ENCODE data around the gene CDK3.
A peak's percentile ranks its signal among the peaks of the same experiment; 100 is the strongest.

The CDK3 gene

GRCh38 chr17:75995385-75995925 is 5.2 kb upstream of the CDK3 start:
- Histone ChIP-seq H3K4me3 (ENCODE audit: low read depth, low read length) (no peak overlapping the region), H3K9me3 (ENCODE audit: control insufficient read depth, insufficient read depth, low read depth, low read length) (no peaks in the 10 kb centered on the region), H3K4me1 (ENCODE audit: control insufficient read depth, insufficient read depth, low read length) (peaks cover 3% of the 10 kb centered on the region; the same call in 1 of the 2 replicates), H3K27me3 (ENCODE audit: control insufficient read depth, insufficient read depth, low read length) (no peaks in the 10 kb centered on the region), H3K9ac (ENCODE audit: low read length) (no peak overlapping the region), H3K27ac (ENCODE audit: low read depth, low read length) (no peak overlapping the region), H3K36me3 (ENCODE audit: control insufficient read depth, insufficient read depth, low read length) (peaks cover 21% of the 10 kb centered on the region)

- H3K9ac ChIP-seq (ENCODE audit: low read length): peak overlapping the region; percentile 9
- peaks cover 15% of the 10 kb centered on the region for H3K36me3 ChIP-seq (ENCODE audit: control insufficient read depth, insufficient read depth, low read length)
- H3K9me3 ChIP-seq (ENCODE audit: control insufficient read depth, insufficient read depth, low read depth, low read length): no peaks in the 10 kb centered on the region
- H3K4me1 ChIP-seq (ENCODE audit: control insufficient read depth, insufficient read depth, low read length): peaks cover 3% of the 10 kb centered on the region; the same call in 1 of the 2 replicates
- H3K4me3 ChIP-seq (ENCODE audit: low read depth, low read length): no peak overlapping the region
- H3K27me3 ChIP-seq (ENCODE audit: control insufficient read depth, insufficient read depth, low read length): no peaks in the 10 kb centered on the region
- H3K27ac ChIP-seq (ENCODE audit: low read depth, low read length): no peak overlapping the region
Measured at GRCh38 chr17:75996665-75997590, 3.7 kb upstream of the CDK3 start.

- H3K4me3 ChIP-seq (ENCODE audit: low read depth, low read length): no peak overlapping the region
- peaks cover 16% of the 10 kb centered on the region for H3K36me3 ChIP-seq (ENCODE audit: control insufficient read depth, insufficient read depth, low read length)
- no peaks in the 10 kb centered on the region for H3K27me3 ChIP-seq (ENCODE audit: control insufficient read depth, insufficient read depth, low read length)
- no peak overlapping the region for H3K9ac ChIP-seq (ENCODE audit: low read length)
- no peak overlapping the region for H3K27ac ChIP-seq (ENCODE audit: low read depth, low read length)
- H3K4me1 ChIP-seq (ENCODE audit: control insufficient read depth, insufficient read depth, low read length): peaks cover 3% of the 10 kb centered on the region; the same call in 1 of the 2 replicates
- no peaks in the 10 kb centered on the region for H3K9me3 ChIP-seq (ENCODE audit: control insufficient read depth, insufficient read depth, low read depth, low read length)
Measured at GRCh38 chr17:75998327-75998795, 2.3 kb upstream of the CDK3 start.

GRCh38 chr17:76000016-76000754 is 470 bp upstream of the CDK3 start:
- H3K36me3 ChIP-seq (ENCODE audit: control insufficient read depth, insufficient read depth, low read length): peaks cover 19% of the 10 kb centered on the region
- H3K9me3 ChIP-seq (ENCODE audit: control insufficient read depth, insufficient read depth, low read depth, low read length): no peaks in the 10 kb centered on the region
- no peak overlapping the region for H3K4me3 ChIP-seq (ENCODE audit: low read depth, low read length)
- H3K4me1 ChIP-seq (ENCODE audit: control insufficient read depth, insufficient read depth, low read length): peaks cover 3% of the 10 kb centered on the region; the same call in 1 of the 2 replicates
- H3K27ac ChIP-seq (ENCODE audit: low read depth, low read length): peak overlapping the region; percentile 55
- no peak overlapping the region for H3K9ac ChIP-seq (ENCODE audit: low read length)
- H3K27me3 ChIP-seq (ENCODE audit: control insufficient read depth, insufficient read depth, low read length): no peaks in the 10 kb centered on the region

- Histone ChIP-seq H3K9me3 (ENCODE audit: control insufficient read depth, insufficient read depth, low read depth, low read length) (no peaks in the 10 kb centered on the region), H3K9ac (ENCODE audit: low read length) (no peak overlapping the region), H3K27me3 (ENCODE audit: control insufficient read depth, insufficient read depth, low read length) (no peaks in the 10 kb centered on the region), H3K4me3 (ENCODE audit: low read depth, low read length) (no peak overlapping the region), H3K4me1 (ENCODE audit: control insufficient read depth, insufficient read depth, low read length) (no peaks in the 10 kb centered on the region; the same call in 1 of the 2 replicates), H3K27ac (ENCODE audit: low read depth, low read length) (no peak overlapping the region), H3K36me3 (ENCODE audit: control insufficient read depth, insufficient read depth, low read length) (peaks cover 19% of the 10 kb centered on the region)
Measured at GRCh38 chr17:76002100-76002499, 1.4 kb downstream of the CDK3 start.

GRCh38 chr17:76003915-76004314 is 3.3 kb downstream of the CDK3 start:
- Histone ChIP-seq H3K4me1 (ENCODE audit: control insufficient read depth, insufficient read depth, low read length) (no peaks in the 10 kb centered on the region), H3K27ac (ENCODE audit: low read depth, low read length) (no peak overlapping the region), H3K9me3 (ENCODE audit: control insufficient read depth, insufficient read depth, low read depth, low read length) (no peaks in the 10 kb centered on the region), H3K9ac (ENCODE audit: low read length) (no peak overlapping the region), H3K27me3 (ENCODE audit: control insufficient read depth, insufficient read depth, low read length) (no peaks in the 10 kb centered on the region), H3K36me3 (ENCODE audit: control insufficient read depth, insufficient read depth, low read length) (peaks cover 19% of the 10 kb centered on the region), H3K4me3 (ENCODE audit: low read depth, low read length) (no peak overlapping the region)

GRCh38 chr17:76004750-76005262 is 4.2 kb downstream of the CDK3 start:
- no peak overlapping the region for H3K4me3 ChIP-seq (ENCODE audit: low read depth, low read length)

GRCh38 chr17:76005263-76006149 is 4.9 kb downstream of the CDK3 start:
- H3K36me3 ChIP-seq (ENCODE audit: control insufficient read depth, insufficient read depth, low read length): peaks cover 16% of the 10 kb centered on the region
- H3K4me3 ChIP-seq (ENCODE audit: low read depth, low read length): no peak overlapping the region
- H3K27ac ChIP-seq (ENCODE audit: low read depth, low read length): no peak overlapping the region
- no peaks in the 10 kb centered on the region for H3K27me3 ChIP-seq (ENCODE audit: control insufficient read depth, insufficient read depth, low read length)
- no peaks in the 10 kb centered on the region for H3K9me3 ChIP-seq (ENCODE audit: control insufficient read depth, insufficient read depth, low read depth, low read length)
- H3K9ac ChIP-seq (ENCODE audit: low read length): no peak overlapping the region
- no peaks in the 10 kb centered on the region for H3K4me1 ChIP-seq (ENCODE audit: control insufficient read depth, insufficient read depth, low read length)

More at GRCh38 chr17:76004750-76005262, 4.2 kb downstream of the CDK3 start:
- no peak overlapping the region for H3K9ac ChIP-seq (ENCODE audit: low read length)
- no peak overlapping the region for H3K27ac ChIP-seq (ENCODE audit: low read depth, low read length)
- H3K4me1 ChIP-seq (ENCODE audit: control insufficient read depth, insufficient read depth, low read length): no peaks in the 10 kb centered on the region
- H3K27me3 ChIP-seq (ENCODE audit: control insufficient read depth, insufficient read depth, low read length): no peaks in the 10 kb centered on the region
- H3K36me3 ChIP-seq (ENCODE audit: control insufficient read depth, insufficient read depth, low read length): peaks cover 19% of the 10 kb centered on the region
- no peaks in the 10 kb centered on the region for H3K9me3 ChIP-seq (ENCODE audit: control insufficient read depth, insufficient read depth, low read depth, low read length)

- H3K9ac ChIP-seq (ENCODE audit: low read length): no peak overlapping the region
- no peak overlapping the region for H3K4me3 ChIP-seq (ENCODE audit: low read depth, low read length)
- no peaks in the 10 kb centered on the region for H3K4me1 ChIP-seq (ENCODE audit: control insufficient read depth, insufficient read depth, low read length)
- no peak overlapping the region for H3K27ac ChIP-seq (ENCODE audit: low read depth, low read length)
- no peaks in the 10 kb centered on the region for H3K27me3 ChIP-seq (ENCODE audit: control insufficient read depth, insufficient read depth, low read length)
- H3K9me3 ChIP-seq (ENCODE audit: control insufficient read depth, insufficient read depth, low read depth, low read length): no peaks in the 10 kb centered on the region
- peaks cover 10% of the 10 kb centered on the region for H3K36me3 ChIP-seq (ENCODE audit: control insufficient read depth, insufficient read depth, low read length)
Measured at GRCh38 chr17:76007131-76007849, 6.6 kb downstream of the CDK3 start.

- Histone ChIP-seq H3K4me3 (ENCODE audit: low read depth, low read length) (no peak overlapping the region), H3K27ac (ENCODE audit: low read depth, low read length) (no peak overlapping the region), H3K36me3 (ENCODE audit: control insufficient read depth, insufficient read depth, low read length) (peaks cover 8% of the 10 kb centered on the region; the same call in 1 of the 2 replicates), H3K9me3 (ENCODE audit: control insufficient read depth, insufficient read depth, low read depth, low read length) (no peaks in the 10 kb centered on the region), H3K9ac (ENCODE audit: low read length) (no peak overlapping the region), H3K4me1 (ENCODE audit: control insufficient read depth, insufficient read depth, low read length) (no peaks in the 10 kb centered on the region), H3K27me3 (ENCODE audit: control insufficient read depth, insufficient read depth, low read length) (no peaks in the 10 kb centered on the region)
Measured at GRCh38 chr17:76007850-76008165, 7.2 kb downstream of the CDK3 start.
